Measurements from ENCODE around the gene MVB12B.
"Not testable (repeated sequence)": the region's sequence is repeated elsewhere in the genome, so short reads cannot be mapped to it uniquely, and the experiment has no call there.

MVB12B gene

DNA sequence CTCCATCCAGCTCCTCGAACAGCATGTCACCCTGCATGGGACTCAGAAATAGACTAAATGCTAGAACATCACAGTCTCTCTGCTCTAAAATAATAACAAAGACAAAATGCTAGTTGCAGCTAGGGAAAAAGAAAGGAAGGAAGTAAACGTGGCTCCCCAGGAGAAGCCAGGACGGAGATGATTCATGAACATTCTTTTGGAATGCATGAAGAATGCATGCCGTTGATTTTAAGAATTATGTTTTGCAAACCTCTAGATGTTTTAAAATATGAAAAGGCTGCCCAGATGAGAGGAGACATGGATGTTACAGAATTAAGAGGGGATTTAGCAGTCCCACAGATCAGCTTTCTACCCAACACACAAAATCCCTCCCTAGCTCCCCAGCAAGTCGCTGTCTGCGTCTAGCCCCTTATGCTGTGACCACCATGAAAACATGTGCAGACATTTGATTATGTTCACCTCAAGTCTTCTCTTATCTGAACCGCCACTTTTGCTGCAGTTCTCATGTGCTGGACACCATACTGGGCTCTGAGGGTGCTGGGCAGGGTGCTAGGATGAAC lies 147.7 kb downstream of the MVB12B start:
- DNase-seq (ENCODE audit: low spot score) = no peak

DNA sequence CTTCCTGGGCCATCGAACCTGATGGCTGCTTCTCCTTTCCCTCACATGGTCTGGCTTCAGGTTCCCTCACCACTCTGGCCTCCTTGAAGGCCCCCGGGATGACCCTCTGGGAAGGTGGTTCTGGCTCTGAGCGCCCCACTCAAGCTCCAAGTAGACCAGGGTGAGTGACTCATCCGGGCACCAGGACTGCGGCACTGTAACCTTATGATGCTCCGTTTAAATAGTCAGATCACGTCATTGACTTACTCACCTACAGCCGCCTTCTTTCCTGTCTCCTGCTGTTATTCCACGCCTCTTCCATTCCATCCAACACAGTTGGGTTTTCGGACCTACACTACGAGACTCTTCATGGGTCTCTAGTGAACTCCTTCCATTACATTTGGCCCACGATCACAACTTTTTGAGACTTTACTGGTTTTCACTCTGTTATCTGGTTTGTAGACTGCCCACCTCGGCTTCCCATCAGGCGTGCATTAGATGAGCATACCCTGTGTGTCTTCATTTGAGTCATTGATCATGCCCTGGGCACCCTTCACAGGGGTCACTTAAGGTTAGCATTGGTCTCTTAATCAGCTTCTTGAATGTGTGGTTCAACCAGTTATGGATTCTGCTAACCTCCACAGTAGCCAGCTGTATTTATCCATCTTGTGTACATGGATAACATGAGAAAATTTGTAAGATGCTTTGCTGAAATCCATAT lies 148.3 kb downstream of the MVB12B start:
- no peak for DNase-seq (ENCODE audit: low spot score)

DNA sequence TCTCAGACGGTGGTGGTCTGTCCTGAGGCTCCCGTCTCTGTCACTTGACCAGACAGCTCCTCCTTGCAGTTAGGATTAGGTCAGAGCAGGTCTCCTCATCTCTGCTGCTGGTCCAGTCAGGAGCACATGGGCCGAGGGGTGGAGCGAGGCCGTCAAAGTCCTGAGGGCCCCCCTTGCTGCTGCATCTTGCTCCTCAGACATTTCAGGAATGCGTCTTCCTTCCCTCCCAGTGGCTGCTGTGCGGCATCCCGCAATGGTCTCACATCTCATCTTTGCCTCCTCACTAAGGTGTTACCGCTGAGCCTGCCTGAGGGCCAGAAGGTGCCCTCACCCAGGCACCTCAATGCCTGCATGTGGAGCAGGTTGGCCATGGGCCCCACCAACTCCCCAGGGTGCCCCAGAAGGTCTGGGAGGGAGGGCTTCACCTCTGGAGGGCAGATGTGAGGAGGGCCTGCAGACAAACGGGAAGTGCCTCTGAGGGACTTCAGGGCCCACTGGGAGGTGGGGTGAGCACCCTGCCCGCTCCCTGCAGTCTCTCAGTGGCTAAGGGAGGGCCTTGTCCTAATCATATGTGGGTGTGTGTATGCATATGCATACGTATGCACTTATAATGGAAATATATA lies 149.4 kb downstream of the MVB12B start:
- DNase-seq (ENCODE audit: low spot score) = no peak

DNA sequence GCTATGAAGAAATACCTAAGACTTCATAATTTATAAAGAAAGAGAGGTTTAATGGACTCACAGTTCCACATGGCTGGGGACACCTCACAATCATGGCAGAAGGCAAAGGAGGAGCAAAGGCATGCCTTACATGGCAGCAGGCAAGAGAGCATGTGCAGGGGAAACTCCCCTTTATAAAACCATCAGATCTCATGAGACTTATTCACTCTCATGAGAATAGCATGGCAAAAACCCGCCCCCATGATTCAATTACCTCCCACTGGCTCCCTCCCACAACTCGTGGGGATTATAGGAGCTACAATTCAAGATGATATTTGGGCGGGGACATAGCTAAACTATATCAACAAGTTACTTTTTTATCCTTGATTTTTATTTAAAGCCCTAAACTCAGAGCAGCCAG lies 150.8 kb downstream of the MVB12B start:
- not testable (repeated sequence) for DNase-seq (ENCODE audit: low spot score)

DNA sequence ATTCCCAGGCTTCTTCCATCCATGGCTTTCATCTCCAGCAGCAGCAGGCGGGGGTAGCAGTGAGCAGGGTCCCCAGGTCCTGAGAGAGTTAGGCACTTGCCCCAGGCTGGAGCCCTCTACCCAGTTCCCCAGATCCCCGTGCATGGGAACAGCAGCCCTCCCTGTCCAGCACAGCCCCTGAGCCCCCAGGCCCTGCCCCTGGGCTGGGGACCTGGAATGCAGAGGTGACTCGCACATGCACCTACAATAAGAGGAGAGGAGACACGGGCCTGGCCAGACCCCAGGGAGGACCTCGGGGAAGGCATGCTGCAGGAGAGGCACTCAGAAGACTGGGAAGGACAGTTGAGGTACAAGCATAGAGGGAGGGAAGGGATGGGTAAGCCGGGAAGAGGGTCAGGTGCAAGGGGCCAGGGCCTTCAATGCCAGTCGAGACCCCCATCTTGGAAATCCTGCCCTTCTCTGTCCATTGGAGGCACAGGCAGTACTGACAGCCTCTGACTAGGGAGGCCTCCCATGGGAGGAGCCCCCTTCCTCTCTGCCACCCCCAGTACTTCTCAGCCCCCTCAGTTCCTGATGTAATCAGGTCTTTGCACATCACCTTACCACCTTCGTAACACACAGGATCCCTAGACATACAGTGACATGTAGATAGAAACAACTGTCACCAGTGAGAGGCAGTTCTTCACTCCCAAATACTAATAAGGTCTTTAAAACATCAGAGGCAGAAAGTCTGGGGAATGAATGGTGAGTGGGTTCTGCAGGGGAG lies 151.8 kb downstream of the MVB12B start:
- DNase-seq (ENCODE audit: low spot score) = no peak

DNA sequence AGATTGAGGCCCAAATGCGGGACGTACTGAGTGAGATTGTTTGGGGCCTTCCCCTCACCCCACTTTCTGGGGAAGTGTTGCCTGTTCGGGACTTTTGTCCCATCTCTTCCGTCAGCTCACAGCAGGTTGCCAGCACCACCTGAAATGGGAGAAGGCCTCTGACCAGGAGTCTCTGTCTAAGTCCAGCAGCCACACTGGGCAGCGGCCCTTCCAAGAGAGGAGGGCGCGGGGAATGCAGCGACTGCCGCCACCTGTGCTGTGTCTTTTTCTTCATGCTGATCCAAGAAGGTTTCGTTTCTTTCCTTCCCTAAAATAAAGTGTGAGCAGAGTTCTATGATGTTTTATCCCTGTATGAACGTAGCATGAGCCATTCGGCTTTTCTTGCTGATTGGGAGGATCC lies 152.9 kb downstream of the MVB12B start:
- no peak for DNase-seq (ENCODE audit: low spot score)

DNA sequence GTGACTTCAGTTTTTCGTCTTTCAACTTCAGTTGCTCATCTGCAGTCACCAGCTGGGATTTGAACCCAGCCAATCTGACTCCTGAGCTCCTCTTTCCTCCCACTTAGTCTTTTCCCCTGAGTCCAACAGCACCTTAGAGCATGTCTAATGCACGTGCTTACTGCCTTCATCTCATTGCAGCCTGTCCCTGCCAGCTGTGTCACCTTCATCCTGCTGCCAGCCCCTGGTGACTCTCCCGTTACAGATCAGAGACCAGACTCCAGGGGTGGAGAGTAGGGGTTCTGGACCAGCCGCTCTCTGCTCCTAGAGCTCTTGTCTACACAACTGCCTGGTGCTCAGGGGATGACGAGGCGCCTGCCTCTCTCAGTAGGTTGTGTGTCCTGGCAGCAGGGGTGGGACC lies 154.2 kb downstream of the MVB12B start:
- no peak for DNase-seq (ENCODE audit: low spot score)

DNA sequence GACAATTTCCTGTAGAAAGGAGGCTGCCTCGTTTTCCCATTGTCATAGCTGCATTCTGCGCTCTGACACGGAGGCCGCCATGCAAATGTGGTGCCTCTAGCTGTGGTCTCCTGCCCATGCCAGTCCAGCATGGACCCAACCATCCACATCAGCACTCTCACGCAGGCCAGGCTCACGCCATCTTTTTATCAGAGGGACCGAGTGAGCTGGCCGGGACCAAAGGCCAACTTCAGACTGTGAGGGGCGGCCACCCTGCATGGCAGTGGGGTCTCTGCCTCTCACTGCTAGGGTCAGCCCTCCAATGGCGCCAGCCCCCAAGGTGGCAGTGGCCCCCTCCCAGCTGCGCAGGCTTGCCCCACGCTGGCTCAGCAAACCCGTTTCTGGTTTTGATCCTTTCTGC lies 155.2 kb downstream of the MVB12B start:
- no peak for DNase-seq (ENCODE audit: low spot score)

DNA sequence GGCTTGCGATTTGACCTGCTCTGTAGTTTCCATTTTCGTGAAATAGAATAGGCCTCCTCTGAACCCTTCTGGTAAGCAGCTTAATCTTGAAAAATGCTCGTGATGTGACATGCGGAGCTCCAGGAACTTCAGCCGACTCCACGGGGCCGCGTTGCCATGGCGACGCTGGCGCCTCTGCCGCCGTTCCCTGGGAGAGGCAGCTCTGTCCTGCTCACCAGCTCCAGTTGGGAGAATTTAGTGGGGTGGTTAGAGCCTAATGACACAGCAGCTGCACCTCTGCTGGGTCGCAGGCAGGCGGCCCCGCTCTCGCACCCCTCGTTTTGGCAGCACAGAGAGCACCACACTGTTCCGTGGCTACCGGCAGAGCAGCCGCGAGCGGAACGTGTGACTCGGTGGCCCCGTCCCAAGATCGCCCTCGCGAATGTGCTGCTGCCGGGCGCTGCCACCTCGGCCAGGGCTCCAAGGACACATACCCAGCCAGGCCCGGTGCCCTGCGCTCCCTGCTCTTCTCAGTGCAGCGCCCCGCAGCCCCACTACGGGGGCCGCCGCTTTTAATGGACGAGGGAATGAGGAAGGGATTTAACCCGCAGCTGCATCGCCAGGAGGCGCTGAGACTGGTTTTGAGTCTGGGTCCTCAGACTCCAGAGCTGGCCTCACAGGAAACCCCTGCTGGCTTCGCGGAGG lies 155.9 kb downstream of the MVB12B start:
- no peak for DNase-seq (ENCODE audit: low spot score)

DNA sequence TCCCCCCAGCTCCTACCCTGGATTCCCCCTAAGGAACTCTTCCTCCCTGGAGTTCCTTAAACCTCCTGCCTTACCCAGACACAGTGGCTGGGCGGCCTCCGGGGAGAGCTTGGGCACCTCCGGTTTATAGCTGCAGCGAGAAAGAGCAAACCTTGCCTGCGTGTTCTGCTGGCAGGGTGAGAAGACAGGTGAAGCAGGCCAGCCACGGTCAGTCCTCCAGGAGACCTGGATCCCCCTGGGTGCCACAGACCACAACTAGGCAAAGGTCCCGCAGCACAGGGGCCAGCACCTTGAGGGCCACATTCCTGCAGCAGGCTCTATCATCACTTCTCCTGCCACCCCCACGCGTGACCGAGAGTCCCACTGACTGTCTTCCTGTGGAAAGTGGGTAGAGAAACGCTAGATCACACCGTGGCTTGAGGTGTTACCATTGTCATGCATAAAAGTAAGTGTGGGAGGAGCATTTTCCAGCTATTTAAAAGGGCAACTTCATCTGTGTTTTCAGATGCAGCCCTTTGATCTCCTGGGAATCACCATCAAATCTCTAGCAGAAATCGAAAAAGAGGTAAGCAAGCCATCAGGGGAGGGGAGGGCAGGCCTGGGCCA lies 156.9 kb downstream of the MVB12B start:
- DNase-seq (ENCODE audit: low spot score) = no peak

DNA sequence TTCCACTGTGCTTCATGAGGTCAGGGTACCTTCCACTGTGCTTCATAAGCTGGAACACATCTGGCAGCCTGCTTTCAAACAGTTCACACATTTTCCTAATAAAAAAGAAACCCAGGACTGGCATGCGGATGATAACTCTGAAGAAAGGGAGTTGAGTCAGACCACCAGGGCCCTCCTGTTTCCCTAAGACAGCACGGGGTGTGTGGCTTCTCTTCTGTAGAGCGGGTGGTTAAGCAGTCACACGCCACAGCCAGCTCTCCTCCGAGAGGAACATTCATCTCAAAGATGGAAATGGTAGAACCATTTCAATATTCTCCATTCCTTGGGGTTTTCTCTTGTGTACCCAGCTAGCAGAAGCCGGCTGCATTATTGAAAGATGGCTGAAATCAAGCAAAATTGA lies 159.0 kb downstream of the MVB12B start:
- no peak for DNase-seq (ENCODE audit: low spot score)

DNA sequence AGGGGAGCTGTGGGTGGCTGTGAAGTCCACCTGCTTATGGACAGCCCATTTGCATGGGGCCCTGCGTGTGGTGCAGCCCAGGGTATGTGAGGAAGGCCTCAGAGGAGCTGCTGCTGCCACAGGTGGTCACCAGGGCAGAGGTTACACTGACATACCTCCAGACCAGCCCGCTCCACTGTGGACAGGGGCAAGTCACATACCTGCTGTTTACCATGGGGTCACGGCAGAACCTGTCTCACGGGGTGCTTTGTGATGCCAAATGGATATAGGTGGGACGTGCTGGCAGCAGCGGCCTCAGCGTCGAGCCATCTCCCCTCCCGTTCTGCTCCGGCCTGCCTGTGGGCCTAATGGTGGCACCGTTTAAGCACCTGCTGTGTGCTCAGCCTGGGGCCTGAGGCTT lies 159.6 kb downstream of the MVB12B start:
- DNase-seq (ENCODE audit: low spot score) = no peak

DNA sequence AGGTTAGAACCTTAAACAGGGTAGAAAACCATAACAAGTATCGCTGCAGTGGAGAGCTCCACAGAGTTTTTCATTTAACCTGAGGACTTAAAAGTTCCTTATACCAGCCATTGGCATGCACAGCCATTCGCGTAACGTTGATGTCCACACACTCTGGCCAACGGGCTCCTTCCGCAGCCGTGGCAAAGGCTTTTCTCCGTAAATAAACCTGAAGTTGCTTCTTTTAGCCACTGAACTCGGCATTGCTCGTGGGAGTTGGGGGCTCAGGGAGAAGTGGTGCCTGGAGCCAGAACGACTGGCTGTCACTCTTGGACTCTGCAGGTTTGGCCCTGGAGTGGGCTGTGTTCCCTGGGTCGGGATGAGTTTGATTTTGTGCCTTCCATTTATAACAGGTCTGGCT lies 161.2 kb downstream of the MVB12B start:
- no peak for DNase-seq (ENCODE audit: low spot score)

DNA sequence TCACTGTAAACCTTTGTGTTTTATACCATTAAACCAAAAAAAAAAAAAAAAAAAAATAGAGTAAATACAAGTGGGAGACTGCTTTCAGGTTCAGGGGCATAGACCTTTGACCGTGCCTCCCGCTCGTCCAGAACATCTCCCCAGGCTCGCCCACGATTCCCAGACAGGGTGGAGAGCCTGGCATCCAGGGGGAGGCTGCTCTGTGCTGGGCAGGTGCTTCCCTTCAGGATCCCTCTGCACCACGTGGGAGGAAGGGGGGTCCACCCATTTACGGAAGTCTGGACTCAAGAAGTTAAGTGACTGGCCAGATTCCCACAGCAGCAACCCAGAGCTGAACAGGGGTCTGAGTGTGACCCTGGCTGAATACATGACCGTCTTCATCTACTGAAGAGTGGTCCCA lies 161.7 kb downstream of the MVB12B start:
- DNase-seq (ENCODE audit: low spot score) = no peak

DNA sequence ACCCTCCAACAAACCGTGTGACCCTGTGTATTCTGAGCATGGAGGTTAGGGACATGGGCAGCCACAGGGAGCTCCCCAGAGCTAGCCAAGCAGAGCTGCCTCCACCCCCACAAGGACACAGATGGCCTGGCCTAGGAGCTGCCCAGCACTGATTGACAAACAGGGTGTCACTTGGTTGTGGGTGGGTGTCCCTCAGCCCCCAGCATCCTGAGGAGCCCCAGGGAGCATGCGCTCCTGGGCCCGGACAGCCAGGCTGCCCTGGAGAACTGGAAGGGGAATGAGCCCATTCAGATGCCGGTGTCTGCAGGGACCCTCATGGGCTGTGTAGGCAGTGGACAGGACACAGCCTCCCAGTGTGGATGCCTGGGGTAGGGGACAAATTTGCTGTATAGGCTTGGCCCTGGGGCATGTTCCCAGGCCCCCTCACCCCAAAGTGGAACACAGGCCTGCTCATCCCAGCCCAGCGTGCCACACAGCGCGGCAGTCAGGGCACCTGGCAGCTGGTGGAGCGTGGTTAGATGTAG lies 162.3 kb downstream of the MVB12B start:
- no peak for DNase-seq (ENCODE audit: low spot score)

DNA sequence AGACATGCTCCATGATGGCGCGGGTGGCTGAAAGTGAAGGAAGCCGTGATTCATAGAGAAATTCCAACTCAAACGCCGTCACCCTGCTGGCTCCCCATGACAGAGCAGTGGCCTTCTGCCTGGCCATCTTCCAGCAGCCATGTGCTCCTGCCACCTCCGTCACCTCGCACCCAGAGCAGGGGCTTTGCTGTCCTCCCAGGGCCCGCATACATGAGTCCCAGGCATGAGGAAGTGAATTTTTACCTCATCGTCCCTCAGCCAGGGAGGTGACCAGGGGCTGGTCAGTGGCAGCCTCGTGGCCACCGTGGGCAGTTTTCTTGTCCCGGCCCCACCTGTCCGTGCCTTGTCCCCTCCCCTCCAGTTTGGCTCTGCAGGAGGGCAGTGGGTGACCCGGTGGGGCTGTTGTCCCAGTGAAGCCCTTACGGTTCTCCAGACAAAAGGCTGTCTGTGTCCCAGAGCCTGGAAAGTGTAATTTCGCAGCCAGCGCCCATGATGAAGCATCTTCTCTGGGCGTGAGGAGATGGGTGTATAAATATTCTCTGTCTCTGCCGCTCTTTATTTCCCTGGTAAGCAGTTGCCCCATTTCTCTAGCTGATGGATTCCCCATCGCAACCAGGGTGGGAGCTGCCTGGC lies 163.1 kb downstream of the MVB12B start:
- DNase-seq (ENCODE audit: low spot score) = no peak

DNA sequence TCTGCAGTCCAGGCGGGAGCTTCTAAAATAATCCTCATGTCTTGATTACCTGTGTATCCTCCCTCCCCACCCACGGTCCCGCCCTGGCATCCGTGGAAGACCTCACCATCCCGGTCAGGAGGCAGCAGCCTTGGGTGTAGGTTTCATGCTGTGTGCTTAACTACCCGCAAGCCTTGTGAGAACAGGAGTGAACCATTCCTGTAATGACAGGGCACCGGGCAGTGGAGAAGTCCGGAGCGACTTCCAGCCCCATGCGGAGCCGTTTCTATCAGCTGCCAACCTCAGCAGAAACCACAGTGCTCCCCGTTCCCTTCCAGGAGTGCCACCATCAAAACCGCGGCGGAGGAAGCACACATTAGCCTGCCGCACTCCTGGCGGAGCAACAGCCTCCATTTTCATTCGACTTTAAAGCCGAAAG lies 163.6 kb downstream of the MVB12B start:
- DNase-seq (ENCODE audit: low spot score) = no peak

DNA sequence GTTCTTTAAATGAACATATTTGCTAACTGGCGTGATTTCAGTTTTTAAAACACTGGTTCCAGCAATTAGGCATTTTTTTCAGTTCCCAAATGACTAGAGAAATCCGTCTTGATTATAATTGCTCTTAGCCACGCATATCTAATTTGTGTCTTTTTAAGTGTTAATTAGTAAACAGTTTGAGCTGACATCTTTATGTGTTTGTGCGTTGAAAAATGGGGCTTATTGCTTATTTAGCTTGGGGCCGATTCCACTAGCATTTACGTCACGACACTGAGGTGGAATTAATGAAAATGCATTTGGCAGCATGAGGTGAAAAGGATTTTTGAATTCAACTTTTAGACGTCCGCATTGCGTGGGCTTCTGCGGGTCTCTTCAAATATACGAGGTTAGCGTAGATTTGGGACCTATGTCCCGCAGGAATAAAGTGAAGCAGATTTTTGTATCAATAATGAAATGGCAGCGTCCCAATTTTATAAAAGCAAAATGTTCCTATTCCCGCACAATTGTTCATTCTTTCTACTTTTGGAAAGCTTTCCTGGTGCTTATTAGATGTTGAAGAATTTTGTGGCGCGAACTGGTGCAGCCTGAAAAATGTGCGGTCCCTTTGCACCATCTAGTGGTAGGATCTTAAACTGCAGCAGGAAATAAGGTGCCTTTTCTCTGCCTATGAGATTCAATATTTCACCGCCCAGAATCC lies 164.4 kb downstream of the MVB12B start:
- peak; percentile 82 for DNase-seq (ENCODE audit: low spot score)

DNA sequence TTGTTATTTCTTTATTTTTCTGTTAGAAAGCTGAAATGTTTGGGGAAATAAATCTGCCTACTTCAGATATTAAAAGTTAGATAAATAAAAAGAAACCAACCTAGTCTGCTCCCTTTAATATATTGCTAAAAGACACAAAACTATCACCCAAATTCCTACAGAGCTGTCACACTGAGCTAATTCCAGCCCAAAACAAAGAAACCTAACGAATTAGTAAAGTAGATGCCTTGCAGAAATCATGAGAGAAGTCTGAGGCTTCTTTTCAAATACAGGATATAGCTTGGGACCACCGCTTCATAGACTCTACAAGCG lies 164.9 kb downstream of the MVB12B start:
- no peak for DNase-seq (ENCODE audit: low spot score)

DNA sequence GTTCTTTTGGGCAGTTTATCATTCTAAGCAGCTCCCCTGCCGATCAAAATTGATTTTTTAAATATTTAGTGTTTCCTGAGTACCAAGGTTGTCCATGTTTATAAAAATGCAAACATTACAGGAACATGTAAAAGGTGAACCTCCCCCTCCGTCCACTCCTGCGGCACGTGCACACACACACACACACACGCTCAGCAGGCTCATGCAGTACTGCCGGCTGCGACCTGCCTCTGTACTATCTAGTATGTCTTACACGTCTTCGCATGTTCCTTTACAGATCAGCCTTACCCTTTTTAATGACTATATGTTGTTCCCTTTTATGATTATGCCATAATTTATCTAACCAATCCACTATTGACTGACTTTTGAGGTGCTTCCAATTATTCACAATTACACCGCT lies 165.3 kb downstream of the MVB12B start:
- DNase-seq (ENCODE audit: low spot score) = no peak

DNA sequence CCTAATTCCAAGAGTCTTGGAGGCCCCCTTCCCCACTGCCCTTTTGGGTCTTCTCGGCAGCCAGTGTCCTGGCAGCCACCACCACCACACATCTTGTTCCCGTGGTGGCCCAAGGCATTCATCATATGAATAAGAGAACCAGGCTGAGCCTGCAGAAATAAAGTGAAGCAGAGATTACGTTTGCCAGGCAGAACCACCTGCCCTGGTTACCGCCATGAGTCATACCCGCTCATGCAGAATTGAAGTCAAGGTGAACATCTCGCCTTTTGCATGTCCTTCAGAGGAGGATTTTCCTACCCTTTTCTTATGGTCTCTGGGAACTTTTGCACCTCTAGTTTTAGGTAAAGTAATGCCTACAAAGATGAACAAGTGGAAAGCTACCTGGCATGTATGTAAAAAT lies 167.6 kb downstream of the MVB12B start:
- no peak for DNase-seq (ENCODE audit: low spot score)
